NCI-H510A (cell line): ENCODE measurements around the gene GRID2.

Experiments
- DNase-seq: peaks from one replicate; lab custom pipeline; 2025; lab: John Stamatoyannopoulos, UW

GRID2 gene

GRCh38 chr4:92714640-92715039 lies 410.9 kb downstream of the GRID2 start:
- no peak for DNase-seq

GRCh38 chr4:92733231-92733630 lies 429.5 kb downstream of the GRID2 start:
- DNase-seq: no peak

DNA sequence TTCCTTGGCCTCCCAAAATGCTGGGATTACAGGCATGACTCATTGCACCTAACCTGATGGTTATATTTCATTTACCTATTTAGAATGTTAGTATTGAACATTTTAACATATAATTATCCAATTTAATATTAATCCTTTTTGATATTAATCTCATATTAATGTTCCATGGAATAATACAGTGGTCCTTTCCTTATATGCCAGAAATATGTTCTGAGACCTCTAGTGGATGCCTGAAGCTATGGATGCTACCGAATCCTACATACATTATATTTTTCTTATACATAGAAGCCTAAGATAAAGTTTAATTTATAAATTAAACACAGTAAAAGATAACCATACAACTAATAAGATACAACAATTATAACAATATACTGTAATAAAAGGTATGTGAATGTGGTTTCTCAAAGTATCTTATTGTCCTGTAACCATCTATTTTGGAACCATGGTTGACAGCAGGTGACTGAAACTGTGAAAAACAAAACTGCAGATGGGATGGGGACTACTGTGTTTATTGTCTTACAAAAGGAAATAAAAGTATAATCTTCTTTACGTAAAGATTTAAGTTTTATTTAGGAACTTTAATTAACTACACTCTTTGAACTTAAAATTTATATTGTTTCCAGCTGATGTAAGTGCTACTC lies 431.4 kb downstream of the GRID2 start:
- DNase-seq: no peak

- no peak for DNase-seq
Observed at GRCh38 chr4:92760433-92760832, 456.7 kb downstream of the GRID2 start.

- no peak for DNase-seq
Observed at GRCh38 chr4:92776080-92776479, 472.3 kb downstream of the GRID2 start.

DNA sequence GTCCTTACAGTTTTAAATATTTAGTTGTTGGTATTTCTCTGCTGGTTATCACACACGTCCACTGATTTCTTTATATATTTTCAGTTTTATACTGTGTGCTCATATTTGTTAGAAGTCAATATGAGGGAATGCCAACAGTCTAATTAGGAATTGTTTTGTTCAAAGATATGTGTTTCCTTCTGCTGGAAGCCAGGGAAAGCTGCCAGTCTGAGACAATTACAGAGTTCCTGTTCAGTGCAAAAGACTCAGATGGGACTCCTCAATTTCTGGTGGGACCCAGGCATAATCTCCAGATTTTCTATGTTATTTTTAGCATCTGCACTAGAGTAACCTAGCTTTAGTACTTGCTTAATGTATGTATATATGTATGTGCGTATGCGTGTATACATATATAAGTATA lies 486.0 kb downstream of the GRID2 start:
- DNase-seq: no peak

DNA sequence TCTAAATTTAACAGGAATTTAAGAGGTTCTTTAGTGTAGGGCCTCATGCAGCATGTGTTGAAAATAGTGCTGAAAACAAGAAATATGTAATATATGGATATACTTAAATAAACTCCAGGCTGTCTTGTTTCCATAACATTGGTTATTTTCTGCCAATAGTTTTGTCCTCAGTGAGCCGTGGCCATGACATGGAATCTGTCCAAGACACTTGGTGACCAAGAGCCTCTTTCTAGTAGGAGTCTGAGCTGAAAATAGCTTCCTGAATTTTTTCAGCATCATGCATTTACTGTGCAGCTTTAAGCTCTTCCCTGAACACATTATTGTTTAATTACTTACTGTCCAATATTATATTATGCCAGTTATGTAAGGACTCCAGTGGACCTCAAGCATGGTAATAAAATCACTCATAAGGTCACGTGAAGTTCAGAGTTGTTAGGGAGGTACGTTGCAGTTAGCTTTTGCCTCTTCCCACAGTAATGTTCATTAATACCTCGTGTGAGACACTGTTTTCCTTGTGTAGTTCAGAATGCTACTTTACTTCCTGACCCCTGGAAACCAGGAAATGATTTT lies 488.2 kb downstream of the GRID2 start:
- DNase-seq: no peak

DNA sequence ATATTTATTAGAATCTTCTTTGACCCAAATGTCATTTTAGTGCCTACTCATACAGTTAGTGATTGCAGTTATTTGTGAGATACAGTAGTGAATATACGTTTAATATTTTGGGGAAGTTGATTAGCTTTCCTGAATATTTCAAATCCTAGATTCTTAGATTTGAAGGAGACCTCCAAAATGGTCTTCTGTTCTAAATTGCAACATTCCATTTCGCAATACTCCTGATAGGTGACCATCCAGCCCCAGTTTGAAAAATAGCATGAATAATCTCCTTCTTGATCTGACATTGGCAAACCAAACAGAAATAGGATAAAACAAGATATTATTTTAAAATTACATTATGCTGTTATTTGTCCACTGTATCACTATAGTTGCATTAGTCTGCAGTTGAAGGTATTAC lies 505.6 kb downstream of the GRID2 start:
- DNase-seq: no peak

DNA sequence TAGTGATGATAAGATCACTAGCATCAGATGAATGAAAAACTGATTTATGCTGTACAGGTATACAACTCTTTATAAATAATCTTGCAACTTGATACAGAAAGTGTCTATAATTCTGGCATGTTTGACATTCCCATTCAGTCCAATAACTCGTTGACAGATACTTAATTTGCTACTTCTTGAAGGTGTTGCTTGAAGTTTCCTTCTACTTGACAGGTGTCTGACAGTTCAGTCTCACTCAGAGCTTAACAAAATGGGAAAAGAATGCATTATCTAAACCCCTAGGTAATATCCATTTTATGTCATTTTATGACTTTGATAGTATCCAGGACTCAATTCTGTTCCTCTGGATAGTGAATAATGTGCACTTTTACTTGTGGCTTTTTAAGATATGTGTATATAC lies 508.9 kb downstream of the GRID2 start:
- no peak for DNase-seq

DNA sequence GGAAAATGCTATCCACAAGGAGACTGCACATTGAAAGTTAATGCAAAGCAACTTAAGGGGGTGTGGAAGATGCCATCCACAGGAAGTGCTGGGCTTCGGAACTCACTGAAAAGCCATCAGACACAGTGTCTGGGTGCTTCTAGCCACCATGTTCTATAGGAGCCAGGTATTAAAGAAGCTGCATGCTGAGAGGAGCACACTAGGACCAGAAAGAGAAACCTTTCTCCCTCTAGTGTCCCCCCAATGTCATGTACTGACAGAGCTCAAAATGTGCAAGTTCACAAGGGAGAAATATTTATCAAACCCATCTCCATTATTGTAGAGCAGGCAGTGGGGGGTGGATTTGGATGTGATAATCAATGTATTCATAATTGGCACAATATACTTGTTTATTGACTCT lies 510.9 kb downstream of the GRID2 start:
- no peak for DNase-seq

- DNase-seq: no peak
Observed at GRCh38 chr4:92825256-92825655, 521.5 kb downstream of the GRID2 start.

GRCh38 chr4:92825791-92826190 lies 522.0 kb downstream of the GRID2 start:
- DNase-seq: no peak

DNA sequence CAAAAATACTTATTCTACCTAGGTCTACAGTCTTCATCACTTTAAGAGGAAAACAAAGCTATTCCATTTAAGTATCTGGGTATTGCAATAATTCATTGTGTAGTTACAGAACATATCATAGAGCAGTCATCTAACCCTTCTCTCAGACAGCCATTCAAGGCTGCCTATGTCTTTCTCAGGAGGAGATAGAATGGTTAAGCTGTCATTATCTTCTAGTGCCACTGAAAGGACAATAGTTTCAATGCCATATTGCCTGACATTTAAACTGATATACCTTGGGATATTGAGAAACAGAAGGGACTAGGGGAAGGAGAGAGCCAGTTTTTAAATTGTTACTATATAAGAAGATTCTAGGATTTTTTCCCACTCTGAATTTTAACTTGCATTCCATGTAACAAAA lies 527.0 kb downstream of the GRID2 start:
- DNase-seq: no peak

- DNase-seq: no peak
Observed at GRCh38 chr4:92840880-92841279, 537.1 kb downstream of the GRID2 start.

DNA sequence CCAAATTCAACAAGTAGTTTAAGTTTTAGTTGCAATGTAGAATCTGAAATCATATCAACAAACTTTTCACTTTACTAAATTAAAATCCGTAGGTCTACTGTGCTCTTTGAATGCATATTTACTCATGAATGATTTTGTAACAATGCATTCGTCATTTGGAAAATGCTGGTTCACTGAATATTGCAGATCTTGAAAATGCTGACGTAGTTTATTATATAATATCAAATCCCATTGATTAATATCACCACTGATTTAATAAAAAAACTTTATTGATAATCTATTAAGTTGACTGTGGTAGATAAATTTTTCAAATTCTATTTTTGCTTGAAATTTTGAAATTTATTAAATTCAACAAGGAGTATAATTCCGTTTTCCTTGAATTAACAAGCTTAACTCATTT lies 540.0 kb downstream of the GRID2 start:
- no peak for DNase-seq

GRCh38 chr4:92847026-92847425 lies 543.3 kb downstream of the GRID2 start:
- no peak for DNase-seq

DNA sequence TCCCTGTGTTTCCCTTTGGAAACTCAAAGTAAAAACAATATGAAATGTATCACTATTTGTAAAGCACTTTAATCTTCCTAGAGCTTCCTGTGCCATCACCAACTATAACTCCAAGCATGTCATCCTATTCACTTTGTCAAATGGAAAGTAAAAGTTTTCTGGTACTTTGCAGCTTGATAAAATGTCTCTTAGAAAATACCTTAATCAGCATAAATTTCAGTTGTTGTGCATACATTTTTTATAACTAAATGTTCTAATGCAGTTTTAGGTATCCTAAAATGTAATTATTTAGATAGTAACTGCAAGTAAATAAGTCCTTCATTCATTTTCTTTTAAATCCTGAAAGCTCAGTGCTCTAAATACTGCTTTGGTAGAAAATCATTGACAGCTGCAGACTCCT lies 558.7 kb downstream of the GRID2 start:
- no peak for DNase-seq

DNA sequence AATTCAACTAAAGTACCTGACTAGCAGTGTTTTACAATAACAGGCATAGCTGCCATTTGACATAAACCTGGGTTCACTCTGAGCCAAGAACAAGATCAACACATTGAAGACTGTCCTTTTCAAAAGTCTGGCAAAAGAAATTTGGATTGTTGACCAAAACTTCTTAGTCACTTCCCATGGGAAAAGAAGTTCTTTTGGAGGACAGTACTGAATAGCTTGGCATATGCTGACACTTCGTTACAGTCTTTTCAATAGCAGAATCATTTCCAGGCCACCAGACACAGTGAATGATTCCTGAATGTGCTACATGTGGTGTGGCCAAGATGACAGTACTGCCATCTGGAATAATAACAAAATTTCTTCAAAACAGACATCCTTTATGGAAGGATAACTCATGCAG lies 560.3 kb downstream of the GRID2 start:
- no peak for DNase-seq

DNA sequence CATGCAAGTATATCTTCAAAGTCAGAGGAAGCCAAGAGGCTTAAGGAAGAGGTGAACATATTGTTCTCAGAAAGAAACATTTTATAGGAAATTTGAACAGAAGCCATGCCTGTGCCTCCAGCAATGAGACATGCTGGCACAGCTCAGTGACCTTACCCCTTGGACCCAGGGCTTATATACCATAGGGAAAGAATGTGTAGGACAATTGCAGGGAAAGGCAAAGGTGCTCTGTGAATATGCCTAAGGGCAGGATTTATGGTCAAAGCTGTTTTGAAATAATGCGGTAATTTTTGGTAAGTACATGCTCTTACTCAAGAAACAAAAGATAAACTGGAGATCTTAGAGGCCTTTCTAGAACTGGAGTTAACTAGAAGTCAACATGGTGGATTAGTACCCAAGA lies 568.8 kb downstream of the GRID2 start:
- DNase-seq: no peak

GRCh38 chr4:92885632-92886031 lies 581.9 kb downstream of the GRID2 start:
- DNase-seq: no peak

- no peak for DNase-seq
Observed at GRCh38 chr4:92952426-92952825, 648.7 kb downstream of the GRID2 start.

DNA sequence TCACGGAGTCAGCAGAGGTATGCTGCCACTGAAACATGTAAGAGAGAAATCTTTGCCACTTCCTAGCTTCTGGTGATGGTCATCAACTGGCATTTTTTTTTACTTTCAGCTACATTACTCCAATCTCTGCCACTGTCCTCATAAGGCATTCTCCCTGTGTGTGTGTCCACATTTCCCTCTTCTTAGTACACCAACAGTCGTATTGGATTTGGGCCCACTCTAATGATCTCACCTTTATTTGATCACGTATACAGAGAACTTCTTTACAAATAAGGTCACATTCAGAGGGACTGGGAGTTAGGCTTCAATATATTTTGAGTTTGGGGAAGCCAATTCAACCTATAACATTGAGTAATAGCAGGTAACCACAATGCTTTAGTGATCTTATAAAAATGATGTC lies 649.1 kb downstream of the GRID2 start:
- no peak for DNase-seq

GRCh38 chr4:92953462-92953861 lies 649.7 kb downstream of the GRID2 start:
- DNase-seq: no peak

GRCh38 chr4:92961881-92962280 lies 658.1 kb downstream of the GRID2 start:
- DNase-seq: no peak
